C4-2B (cell line): ENCODE measurements around the gene METTL14.

ENCODE experiments used
- CTCF ChIP-seq: fragments of 450-650 bp; conservative IDR thresholded peaks from 2 replicates; pipeline ENCODE4 v1.5.1; 2017; ENCODE audit warnings: mild to moderate bottlenecking
- ZFX ChIP-seq: fragments of 450-650 bp; IDR thresholded peaks from 2 replicates; pipeline ENCODE4 v1.6.1; 2017

- TF ChIP-seq CTCF (no peak), ZFX (no peak)
Measured at GRCh38 chr4:118703118-118703517, 17.9 kb downstream of the METTL14 start.
